ENCODE measurements around the gene OR2T10. TPM values are rescaled to one million over a fixed set of nuclear protein-coding genes. Genes with fewer than 3 reads are reported as not detected.

Gene OR2T10
- total RNA-seq, 2 donors from 2014 or later = not detected

Other genes with a start within 250 kb of the OR2T10 start
- gene OR14C36, start 248.9 kb downstream of the OR2T10 start, total RNA-seq = not detected
- gene OR2T4, start 236.0 kb downstream of the OR2T10 start, total RNA-seq = not detected
- not detected for gene OR2T6, start 222.0 kb downstream of the OR2T10 start, total RNA-seq
- gene OR2T1, start 194.7 kb downstream of the OR2T10 start, total RNA-seq = not detected
- not detected for gene OR2T2, start 152.1 kb downstream of the OR2T10 start, total RNA-seq
- gene OR2T3, start 124.3 kb downstream of the OR2T10 start, total RNA-seq = not detected
- not detected for gene OR2T5, start 109.1 kb downstream of the OR2T10 start, total RNA-seq
- not detected for gene OR2G6, start 89.6 kb downstream of the OR2T10 start, total RNA-seq
- not detected for gene OR2T29, start 34.9 kb downstream of the OR2T10 start, total RNA-seq
- gene OR2T34, start 22.9 kb downstream of the OR2T10 start, total RNA-seq = not detected
- gene OR2T11, start 37.4 kb upstream of the OR2T10 start, total RNA-seq = not detected
- not detected for gene OR2T35, start 47.6 kb upstream of the OR2T10 start, total RNA-seq
- gene OR2T27, start 57.8 kb upstream of the OR2T10 start, total RNA-seq = not detected
- not detected for gene OR14I1, start 105.1 kb upstream of the OR2T10 start, total RNA-seq
- not detected for gene LYPD8, start 158.1 kb upstream of the OR2T10 start, total RNA-seq
- 10 to 100 TPM; 27.2 to 30.2 TPM for gene SH3BP5L, start 228.2 kb upstream of the OR2T10 start, total RNA-seq
- 10 to 100 TPM; 33.6 to 40.5 TPM for gene ZNF672, start 240.5 kb upstream of the OR2T10 start, total RNA-seq

Measured in endodermal cell (in vitro differentiated cells).